Panc1 (cell line): Measurements from ENCODE around the gene SYTL3. TPM values are rescaled to one million over a fixed set of nuclear protein-coding genes. Genes with fewer than 3 reads are reported as not detected.

Experiments
- ATAC-seq: fragments of 200-7000 bp; cut with Tn5 transposase; 2 replicates; pipeline ENCODE4 v1.9.1; 2020; ENCODE audit warnings: mild to moderate bottlenecking, moderate library complexity
- BruUV-seq: library from RNA; stranded (reverse); fragments of 400-500 nt; replicated peaks from 2 replicates; lab custom pipeline; 2021; lab: Mats Ljungman, UMichigan
- CTCF ChIA-PET: fragments of 300-600 bp; sonication (Branson Sonifier 250); formaldehyde crosslinking; loops from one replicate; lab custom pipeline; 2022; ENCODE audit warnings: antibody characterized with exemption; lab: Charles Lee
- POLR2A ChIA-PET: fragments of 300-600 bp; sonication (Branson Sonifier 250); formaldehyde crosslinking; loops from one replicate; lab custom pipeline; 2022; ENCODE audit warnings: antibody characterized with exemption; lab: Charles Lee
- DNase-seq: peaks from one replicate; pipeline ENCODE4 v3.0.0-alpha.2; 2010; ENCODE audit warnings: low read depth, low spot score
- H3K27ac ChIP-seq: 2 replicates; pipeline ENCODE4 v1.5.1; 2011; ENCODE audit warnings: mild to moderate bottlenecking, low read length, inconsistent platforms
- H3K27me3 ChIP-seq: fragments of 200-500 bp; sonication (Bioruptor generic); 2 replicates; pipeline ENCODE4 v1.6.0; 2014; ENCODE audit warnings: low read length, inconsistent platforms; ENCODE audit not compliant: control insufficient read depth, insufficient read depth
- H3K36me3 ChIP-seq: fragments of 200-500 bp; sonication (Bioruptor generic); 2 replicates; pipeline ENCODE4 v1.5.1; 2014; ENCODE audit warnings: inconsistent platforms, mild to moderate bottlenecking, low read length, moderate library complexity; ENCODE audit not compliant: control insufficient read depth, insufficient read depth
- H3K4me1 ChIP-seq: 2 replicates; pipeline ENCODE4 v1.5.1; 2011; ENCODE audit warnings: inconsistent platforms, mild to moderate bottlenecking, low read length, moderate library complexity; ENCODE audit not compliant: control insufficient read depth, insufficient read depth
- H3K4me3 ChIP-seq, 2 experiments: 2 replicates each; pipeline ENCODE4 v1.5.1; 2011 to 2012; ENCODE audit warnings: low read depth in 2 of 2, low read length in 2 of 2, mild to moderate bottlenecking in 2 of 2, inconsistent platforms in 1 of 2, moderate library complexity in 1 of 2
- H3K9me3 ChIP-seq: fragments of 200-500 bp; sonication (Bioruptor generic); 2 replicates; pipeline ENCODE4 v1.5.1; 2014; ENCODE audit warnings: low read depth, mild to moderate bottlenecking, inconsistent platforms, low read length, moderate library complexity; ENCODE audit not compliant: control insufficient read depth, insufficient read depth
- POLR2AphosphoS5 ChIP-seq: IDR thresholded peaks from 2 replicates; pipeline ENCODE4 v1.6.1; 2012; ENCODE audit warnings: mild to moderate bottlenecking, low read depth, low read length, moderate library complexity
- SIN3A ChIP-seq: IDR thresholded peaks from 2 replicates; pipeline ENCODE4 v1.6.1; 2012; ENCODE audit warnings: low read depth, mild to moderate bottlenecking, low read length, moderate library complexity, borderline replicate concordance; ENCODE audit not compliant: insufficient read depth
- TCF7L2 ChIP-seq: IDR thresholded peaks from 2 replicates; pipeline ENCODE4 v1.6.1; 2011; ENCODE audit warnings: mild to moderate bottlenecking, low read depth, low read length, inconsistent platforms
- in situ Hi-C: cut with HindIII; loops from 2 replicates; pipeline ENCODE4 v1.10.0; 2016; ENCODE audit warnings: low sequenced_read_pairs, low pct_unique_long_range_greater_than_20kb
- intact Hi-C: fragments of 100-400 bp; cut with micrococcal nuclease; formaldehyde crosslinking; loops from one replicate; pipeline ENCODE4 v1.10.0; 2022; ENCODE audit not compliant: unreplicated experiment
- total RNA-seq: library from RNA; stranded (reverse); gene quantifications from one replicate; pipeline ENCODE4 v1.2.1, GENCODE V29; 2021; ENCODE audit not compliant: unreplicated experiment
- TF ChIP-seq, protein P1 (sequence below): fragments of 450-650 bp; IDR thresholded peaks from 2 replicates; pipeline ENCODE4 v1.5.1; 2017; ENCODE audit warnings: mild to moderate bottlenecking
- TF ChIP-seq, protein P2 (sequence below), 2 experiments: IDR thresholded peaks; 2 replicates each; pipeline ENCODE4 v1.6.1; 2011 to 2012; ENCODE audit warnings: low read depth in 2 of 2, control low read depth in 1 of 2, low read length in 1 of 2, mild to moderate bottlenecking in 1 of 2, moderate library complexity in 1 of 2; ENCODE audit not compliant: insufficient read depth in 1 of 2

SYTL3 gene
- total RNA-seq, 1 experiment from 2014 or later = 1.4 TPM

DNA sequence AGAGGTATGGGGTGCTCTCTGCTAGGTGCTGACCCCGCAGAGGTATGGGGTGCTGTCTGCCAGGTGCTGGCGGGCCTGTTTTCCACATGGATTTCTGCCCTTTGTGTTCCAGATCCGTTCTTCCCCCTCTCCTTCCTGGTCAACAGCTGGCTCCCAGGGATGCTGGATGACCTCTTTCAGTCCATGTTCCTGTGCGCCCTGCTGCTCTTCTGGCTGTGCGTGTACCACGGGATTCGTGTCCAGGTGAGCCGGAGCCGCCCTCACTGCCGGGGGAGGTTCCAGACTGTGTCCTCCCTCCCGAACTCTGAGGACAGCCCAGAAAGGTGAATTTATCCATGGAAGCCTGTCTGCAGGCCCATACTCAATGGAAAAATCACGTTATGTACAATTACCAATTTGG, 41.6 kb upstream of the SYTL3 start:
- POLR2A ChIA-PET = no interaction called here
- TF ChIP-seq, protein P1, sequence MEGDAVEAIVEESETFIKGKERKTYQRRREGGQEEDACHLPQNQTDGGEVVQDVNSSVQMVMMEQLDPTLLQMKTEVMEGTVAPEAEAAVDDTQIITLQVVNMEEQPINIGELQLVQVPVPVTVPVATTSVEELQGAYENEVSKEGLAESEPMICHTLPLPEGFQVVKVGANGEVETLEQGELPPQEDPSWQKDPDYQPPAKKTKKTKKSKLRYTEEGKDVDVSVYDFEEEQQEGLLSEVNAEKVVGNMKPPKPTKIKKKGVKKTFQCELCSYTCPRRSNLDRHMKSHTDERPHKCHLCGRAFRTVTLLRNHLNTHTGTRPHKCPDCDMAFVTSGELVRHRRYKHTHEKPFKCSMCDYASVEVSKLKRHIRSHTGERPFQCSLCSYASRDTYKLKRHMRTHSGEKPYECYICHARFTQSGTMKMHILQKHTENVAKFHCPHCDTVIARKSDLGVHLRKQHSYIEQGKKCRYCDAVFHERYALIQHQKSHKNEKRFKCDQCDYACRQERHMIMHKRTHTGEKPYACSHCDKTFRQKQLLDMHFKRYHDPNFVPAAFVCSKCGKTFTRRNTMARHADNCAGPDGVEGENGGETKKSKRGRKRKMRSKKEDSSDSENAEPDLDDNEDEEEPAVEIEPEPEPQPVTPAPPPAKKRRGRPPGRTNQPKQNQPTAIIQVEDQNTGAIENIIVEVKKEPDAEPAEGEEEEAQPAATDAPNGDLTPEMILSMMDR = no peak
- TF ChIP-seq SIN3A (no peak), POLR2AphosphoS5 (no peak), TCF7L2 (no peak)
- TF ChIP-seq, protein P2, sequence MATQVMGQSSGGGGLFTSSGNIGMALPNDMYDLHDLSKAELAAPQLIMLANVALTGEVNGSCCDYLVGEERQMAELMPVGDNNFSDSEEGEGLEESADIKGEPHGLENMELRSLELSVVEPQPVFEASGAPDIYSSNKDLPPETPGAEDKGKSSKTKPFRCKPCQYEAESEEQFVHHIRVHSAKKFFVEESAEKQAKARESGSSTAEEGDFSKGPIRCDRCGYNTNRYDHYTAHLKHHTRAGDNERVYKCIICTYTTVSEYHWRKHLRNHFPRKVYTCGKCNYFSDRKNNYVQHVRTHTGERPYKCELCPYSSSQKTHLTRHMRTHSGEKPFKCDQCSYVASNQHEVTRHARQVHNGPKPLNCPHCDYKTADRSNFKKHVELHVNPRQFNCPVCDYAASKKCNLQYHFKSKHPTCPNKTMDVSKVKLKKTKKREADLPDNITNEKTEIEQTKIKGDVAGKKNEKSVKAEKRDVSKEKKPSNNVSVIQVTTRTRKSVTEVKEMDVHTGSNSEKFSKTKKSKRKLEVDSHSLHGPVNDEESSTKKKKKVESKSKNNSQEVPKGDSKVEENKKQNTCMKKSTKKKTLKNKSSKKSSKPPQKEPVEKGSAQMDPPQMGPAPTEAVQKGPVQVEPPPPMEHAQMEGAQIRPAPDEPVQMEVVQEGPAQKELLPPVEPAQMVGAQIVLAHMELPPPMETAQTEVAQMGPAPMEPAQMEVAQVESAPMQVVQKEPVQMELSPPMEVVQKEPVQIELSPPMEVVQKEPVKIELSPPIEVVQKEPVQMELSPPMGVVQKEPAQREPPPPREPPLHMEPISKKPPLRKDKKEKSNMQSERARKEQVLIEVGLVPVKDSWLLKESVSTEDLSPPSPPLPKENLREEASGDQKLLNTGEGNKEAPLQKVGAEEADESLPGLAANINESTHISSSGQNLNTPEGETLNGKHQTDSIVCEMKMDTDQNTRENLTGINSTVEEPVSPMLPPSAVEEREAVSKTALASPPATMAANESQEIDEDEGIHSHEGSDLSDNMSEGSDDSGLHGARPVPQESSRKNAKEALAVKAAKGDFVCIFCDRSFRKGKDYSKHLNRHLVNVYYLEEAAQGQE (IDR thresholded peaks at IDR 0.05; ENCODE audit: insufficient read depth in 1 of 2, low read depth in 2 of 2, low read length in 1 of 2) = no peak
- intact Hi-C loops = no loop called here
- no TSS peak for BruUV-seq
- ATAC-seq (no peak), DNase-seq (no peak)
- Histone ChIP-seq H3K36me3 (peaks cover 20% of the 10 kb centered on the region), H3K4me3 (no peak overlapping the region), H3K4me1 (no peaks in the 10 kb centered on the region), H3K27me3 (no peaks in the 10 kb centered on the region), H3K27ac (no peak overlapping the region), H3K9me3 (no peaks in the 10 kb centered on the region)
- CTCF ChIA-PET = no interaction called here
- in situ Hi-C loops = no loop called here

DNA sequence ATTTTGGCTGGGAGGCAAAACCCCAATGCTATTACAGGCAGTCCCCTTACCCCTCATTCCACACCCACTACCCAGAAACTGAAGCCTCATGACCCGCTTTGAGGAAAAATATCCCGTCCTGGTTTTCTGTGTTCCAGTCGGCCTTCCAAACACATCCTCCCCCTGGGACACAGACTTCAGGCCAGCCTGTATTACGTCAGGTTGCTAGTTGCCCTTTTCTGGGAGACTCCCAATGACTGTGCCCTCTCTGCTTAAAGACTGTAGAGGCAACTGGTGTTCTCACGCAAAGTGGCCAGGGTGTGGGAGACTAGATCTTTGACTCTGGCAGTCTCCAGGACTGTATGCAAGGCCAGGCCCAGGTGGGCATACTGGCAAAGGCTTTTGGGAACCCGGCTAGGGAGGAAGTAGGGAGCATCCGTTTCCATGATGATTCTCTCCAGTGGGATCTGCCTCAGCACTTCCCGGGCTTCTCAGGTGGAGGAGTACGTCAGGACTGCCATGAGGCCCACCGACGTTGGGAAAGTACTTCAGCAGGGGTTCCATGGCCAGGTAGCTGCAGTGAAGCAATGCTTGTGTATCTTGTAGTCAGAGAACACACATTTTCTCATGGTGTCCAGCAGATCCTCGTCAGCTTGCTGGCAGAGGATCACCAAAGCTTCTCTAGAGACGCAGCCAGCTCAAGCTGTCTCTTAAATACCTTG, 40.2 kb upstream of the SYTL3 start:
- ATAC-seq = no peak
- ChIA-PET POLR2A (no interaction called here), CTCF (interaction anchor here (0.5 kb wide), 1 partner anchor 92 kb away, joined by 8 read pairs; no protein-coding TSS in a partner anchor)
- TF ChIP-seq, protein P2 (IDR thresholded peaks at IDR 0.05; ENCODE audit: insufficient read depth in 1 of 2, low read depth in 2 of 2, low read length in 1 of 2) = no peak
- TF ChIP-seq, protein P1 = no peak
- TF ChIP-seq SIN3A (no peak), TCF7L2 (no peak), POLR2AphosphoS5 (no peak)
- Histone ChIP-seq H3K4me1 (no peaks in the 10 kb centered on the region), H3K36me3 (peaks cover 20% of the 10 kb centered on the region), H3K27ac (no peak overlapping the region), H3K9me3 (no peaks in the 10 kb centered on the region), H3K27me3 (no peaks in the 10 kb centered on the region), H3K4me3 (no peak overlapping the region)
- in situ Hi-C loops (no loop called here), intact Hi-C loops (no loop called here)
- no peak for DNase-seq
- BruUV-seq = no TSS peak
